GM23338 (cell line): ENCODE data around the gene CYTIP. TPM values are rescaled to one million over a fixed set of nuclear protein-coding genes. Genes with fewer than 3 reads are reported as not detected.

Experiments used
- ATAC-seq: fragments of 200-7000 bp; cut with Tn5 transposase; 3 replicates; pipeline ENCODE4 v1.9.1; 2020
- DNase-seq: peaks from one replicate; pipeline ENCODE4 v3.0.0-alpha.2; 2015; ENCODE audit warnings: low spot score
- H2AFZ ChIP-seq: fragments of 200-600 bp; sonication (generic); 2 replicates; pipeline ENCODE4 v1.8.0; 2016; ENCODE audit warnings: antibody characterized with exemption, mild to moderate bottlenecking, moderate library complexity
- H3F3A ChIP-seq: fragments of 200-600 bp; sonication (generic); replicated peaks from 2 replicates; pipeline ENCODE4 v1.8.0; 2017; ENCODE audit warnings: antibody characterized with exemption, mixed run types, low read depth
- H3K27ac ChIP-seq: fragments of 200-600 bp; sonication (generic); 2 replicates; pipeline ENCODE4 v1.6.1; 2016; ENCODE audit warnings: low read depth
- H3K27me3 ChIP-seq: fragments of 200-600 bp; sonication (generic); 2 replicates; pipeline ENCODE4 v1.8.0; 2016; ENCODE audit warnings: mild to moderate bottlenecking, mixed run types, moderate library complexity; ENCODE audit not compliant: insufficient read depth
- H3K36me3 ChIP-seq: fragments of 200-600 bp; sonication (generic); 2 replicates; pipeline ENCODE4 v1.8.0; 2016; ENCODE audit warnings: mild to moderate bottlenecking; ENCODE audit not compliant: insufficient read depth
- H3K4me1 ChIP-seq: fragments of 200-600 bp; sonication (generic); 2 replicates; pipeline ENCODE4 v1.8.0; 2016; ENCODE audit warnings: mild to moderate bottlenecking, moderate library complexity; ENCODE audit not compliant: insufficient read depth
- H3K4me2 ChIP-seq: fragments of 200-600 bp; sonication (generic); 2 replicates; pipeline ENCODE4 v1.7.1; 2017; ENCODE audit warnings: mixed run types
- H3K4me3 ChIP-seq: fragments of 200-600 bp; sonication (generic); 2 replicates; pipeline ENCODE4 v1.6.1; 2016; ENCODE audit warnings: mixed run types
- H3K79me2 ChIP-seq: fragments of 200-600 bp; sonication (generic); replicated peaks from 2 replicates; pipeline ENCODE4 v1.8.0; 2017; ENCODE audit warnings: mild to moderate bottlenecking; ENCODE audit not compliant: insufficient read depth
- H3K9me2 ChIP-seq: fragments of 200-600 bp; sonication (generic); 2 replicates; pipeline ENCODE4 v1.8.0; 2017; ENCODE audit not compliant: insufficient read depth
- H4K20me1 ChIP-seq: fragments of 200-600 bp; sonication (generic); replicated peaks from 2 replicates; pipeline ENCODE4 v1.8.0; 2017; ENCODE audit warnings: mild to moderate bottlenecking; ENCODE audit not compliant: insufficient read depth
- H3K27ac Mint-ChIP-seq: 2 replicates; pipeline ENCODE4 v1.8.0; 2020; ENCODE audit warnings: inconsistent platforms, mild to moderate bottlenecking, moderate library complexity, mixed read lengths
- H3K27me3 Mint-ChIP-seq: 3 replicates; pipeline ENCODE4 v1.8.0; 2022; ENCODE audit warnings: low read depth, mild to moderate bottlenecking, moderate library complexity, mixed read lengths, inconsistent platforms; ENCODE audit not compliant: insufficient read depth, poor library complexity
- H3K36me3 Mint-ChIP-seq: 3 replicates; pipeline ENCODE4 v1.8.0; 2021; ENCODE audit warnings: low read depth, mild to moderate bottlenecking, inconsistent platforms, moderate library complexity, mixed read lengths
- H3K4me1 Mint-ChIP-seq: 3 replicates; pipeline ENCODE4 v1.8.0; 2020; ENCODE audit warnings: mild to moderate bottlenecking, inconsistent platforms, mixed read lengths
- H3K4me3 Mint-ChIP-seq: 3 replicates; pipeline ENCODE4 v1.8.0; 2021; ENCODE audit warnings: moderate library complexity, mild to moderate bottlenecking, inconsistent platforms, mixed read lengths
- H3K9me3 Mint-ChIP-seq: 3 replicates; pipeline ENCODE4 v1.8.0; 2020; ENCODE audit warnings: moderate library complexity, mild to moderate bottlenecking, inconsistent platforms, mixed read lengths
- ETS1 ChIP-seq: IDR thresholded peaks from 2 replicates; pipeline ENCODE4 v1.6.1; 2016; ENCODE audit warnings: antibody characterized with exemption
- EZH2phosphoT487 ChIP-seq: fragments of 200-600 bp; sonication (generic); IDR thresholded peaks from one replicate; pipeline ENCODE4 v1.8.1; 2018; ENCODE audit warnings: antibody characterized with exemption; ENCODE audit not compliant: unreplicated experiment
- JUNB ChIP-seq: IDR thresholded peaks from one replicate; pipeline ENCODE4 v1.6.1; 2016; ENCODE audit warnings: antibody characterized with exemption; ENCODE audit not compliant: unreplicated experiment
- POLR2AphosphoS5 ChIP-seq: IDR thresholded peaks from 2 replicates; pipeline ENCODE4 v1.6.1; 2016; ENCODE audit warnings: antibody characterized with exemption, low read depth
- REST ChIP-seq: IDR thresholded peaks from one replicate; pipeline ENCODE4 v1.6.1; 2018; ENCODE audit warnings: antibody characterized with exemption; ENCODE audit not compliant: unreplicated experiment
- STAT1 ChIP-seq: IDR thresholded peaks from one replicate; pipeline ENCODE4 v1.6.1; 2016; ENCODE audit warnings: antibody characterized with exemption; ENCODE audit not compliant: unreplicated experiment
- ZNF114 ChIP-seq: fragments of 250-450 bp; sonication (Bioruptor Pico); IDR thresholded peaks from 2 replicates; pipeline ENCODE4 v1.5.0; 2020; ENCODE audit warnings: mild to moderate bottlenecking, moderate library complexity
- ZNF331 ChIP-seq: fragments of 250-450 bp; sonication (Bioruptor Pico); IDR thresholded peaks from 2 replicates; pipeline ENCODE4 v1.5.0; 2020; ENCODE audit warnings: low read depth, mild to moderate bottlenecking, moderate library complexity
- ZNF462 ChIP-seq: fragments of 250-450 bp; sonication (Bioruptor Pico); IDR thresholded peaks from 2 replicates; pipeline ENCODE4 v1.5.0; 2020; ENCODE audit warnings: mild to moderate bottlenecking, moderate library complexity
- polyA plus RNA-seq: library from polyadenylated mRNA; unstranded; fragments of >200 nt; fragmentation: Nextera tagmentation; extraction: Ambion mirVana; gene quantifications from 2 replicates; pipeline ENCODE4 v1.2.1, GENCODE V29; 2016
- total RNA-seq: library from RNA; depleted of rRNA; stranded (reverse); fragments of >200 nt; shearing (Covaris generic); gene quantifications from 2 replicates; pipeline ENCODE4 v1.2.3, GENCODE V29; 2014
- TF ChIP-seq, protein P1 (sequence below), 2 experiments: fragments of 200-600 bp in 1 of 2; sonication (generic) in 1 of 2; conservative IDR thresholded peaks; 2 replicates each; pipeline versions ENCODE4 v1.5.1 to v1.6.1; 2016 to 2017; ENCODE audit warnings: antibody characterized with exemption in 2 of 2, low read depth in 2 of 2, mild to moderate bottlenecking in 2 of 2, moderate library complexity in 1 of 2

CYTIP gene
- total and polyA plus RNA-seq, 2 experiments from 2014 or later = not detected

- TF ChIP-seq ZNF462 (CRISPR knock-in tag) = no peak
- TF ChIP-seq POLR2AphosphoS5 = no peak
- TF ChIP-seq, protein P1, sequence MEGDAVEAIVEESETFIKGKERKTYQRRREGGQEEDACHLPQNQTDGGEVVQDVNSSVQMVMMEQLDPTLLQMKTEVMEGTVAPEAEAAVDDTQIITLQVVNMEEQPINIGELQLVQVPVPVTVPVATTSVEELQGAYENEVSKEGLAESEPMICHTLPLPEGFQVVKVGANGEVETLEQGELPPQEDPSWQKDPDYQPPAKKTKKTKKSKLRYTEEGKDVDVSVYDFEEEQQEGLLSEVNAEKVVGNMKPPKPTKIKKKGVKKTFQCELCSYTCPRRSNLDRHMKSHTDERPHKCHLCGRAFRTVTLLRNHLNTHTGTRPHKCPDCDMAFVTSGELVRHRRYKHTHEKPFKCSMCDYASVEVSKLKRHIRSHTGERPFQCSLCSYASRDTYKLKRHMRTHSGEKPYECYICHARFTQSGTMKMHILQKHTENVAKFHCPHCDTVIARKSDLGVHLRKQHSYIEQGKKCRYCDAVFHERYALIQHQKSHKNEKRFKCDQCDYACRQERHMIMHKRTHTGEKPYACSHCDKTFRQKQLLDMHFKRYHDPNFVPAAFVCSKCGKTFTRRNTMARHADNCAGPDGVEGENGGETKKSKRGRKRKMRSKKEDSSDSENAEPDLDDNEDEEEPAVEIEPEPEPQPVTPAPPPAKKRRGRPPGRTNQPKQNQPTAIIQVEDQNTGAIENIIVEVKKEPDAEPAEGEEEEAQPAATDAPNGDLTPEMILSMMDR (conservative IDR thresholded peaks at IDR 0.05; ENCODE audit: low read depth in 2 of 2) = no peak
- no peak for TF ChIP-seq ZNF331 (CRISPR knock-in tag)
Measured at GRCh38 chr2:157460384-157460837, 16.5 kb upstream of the CYTIP start (continued).

- ATAC-seq (no peak), DNase-seq (no peak)
- Histone ChIP-seq H2AFZ (no peak overlapping the region), H4K20me1 (no peaks in the 10 kb centered on the region), H3K36me3 (no peaks in the 10 kb centered on the region), H3K9me2 (peaks cover 6% of the 10 kb centered on the region; the same call in 1 of the 2 replicates), H3K27me3 (no peaks in the 10 kb centered on the region), H3F3A (no peaks in the 10 kb centered on the region), H3K4me1 (peaks cover 21% of the 10 kb centered on the region; the same call in 1 of the 2 replicates), H3K4me3 (no peak overlapping the region), H3K4me2 (no peak overlapping the region), H3K79me2 (no peaks in the 10 kb centered on the region), H3K27ac (no peak overlapping the region)
- H3K9me3 Mint-ChIP-seq = no peaks in the 10 kb centered on the region
- no peaks in the 10 kb centered on the region for H3K27me3 Mint-ChIP-seq
- H3K4me1 Mint-ChIP-seq = peaks cover 15% of the 10 kb centered on the region; the same call in 2 of the 3 replicates
- H3K4me3 Mint-ChIP-seq = no peak overlapping the region
- peak overlapping the region; percentile 42; the same call in 1 of the 2 replicates for H3K27ac Mint-ChIP-seq
- no peaks in the 10 kb centered on the region for H3K36me3 Mint-ChIP-seq
- TF ChIP-seq STAT1 = no peak
- TF ChIP-seq JUNB = no peak
- TF ChIP-seq ZNF114 (CRISPR knock-in tag) = no peak
- TF ChIP-seq EZH2phosphoT487 = no peak
- no peak for TF ChIP-seq ZNF331 (CRISPR knock-in tag)
- TF ChIP-seq, protein P1 (conservative IDR thresholded peaks at IDR 0.05; ENCODE audit: low read depth in 2 of 2) = no peak
- TF ChIP-seq ETS1 = no peak
- TF ChIP-seq REST = no peak
Measured at GRCh38 chr2:157459486-157459885, 15.6 kb upstream of the CYTIP start.
